Activated naive CD4-positive, alpha-beta T cell treated with anti-CD3 and anti-CD28 coated beads, Interleukin-2, amount 50 U/mL, for 16 hours (primary cell): ENCODE results near the gene TUSC2.

Experiments used
- DNase-seq: peaks from one replicate; pipeline ENCODE4 v3.0.0-alpha.2; 2020

TUSC2 gene, protein sequence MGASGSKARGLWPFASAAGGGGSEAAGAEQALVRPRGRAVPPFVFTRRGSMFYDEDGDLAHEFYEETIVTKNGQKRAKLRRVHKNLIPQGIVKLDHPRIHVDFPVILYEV

DNA sequence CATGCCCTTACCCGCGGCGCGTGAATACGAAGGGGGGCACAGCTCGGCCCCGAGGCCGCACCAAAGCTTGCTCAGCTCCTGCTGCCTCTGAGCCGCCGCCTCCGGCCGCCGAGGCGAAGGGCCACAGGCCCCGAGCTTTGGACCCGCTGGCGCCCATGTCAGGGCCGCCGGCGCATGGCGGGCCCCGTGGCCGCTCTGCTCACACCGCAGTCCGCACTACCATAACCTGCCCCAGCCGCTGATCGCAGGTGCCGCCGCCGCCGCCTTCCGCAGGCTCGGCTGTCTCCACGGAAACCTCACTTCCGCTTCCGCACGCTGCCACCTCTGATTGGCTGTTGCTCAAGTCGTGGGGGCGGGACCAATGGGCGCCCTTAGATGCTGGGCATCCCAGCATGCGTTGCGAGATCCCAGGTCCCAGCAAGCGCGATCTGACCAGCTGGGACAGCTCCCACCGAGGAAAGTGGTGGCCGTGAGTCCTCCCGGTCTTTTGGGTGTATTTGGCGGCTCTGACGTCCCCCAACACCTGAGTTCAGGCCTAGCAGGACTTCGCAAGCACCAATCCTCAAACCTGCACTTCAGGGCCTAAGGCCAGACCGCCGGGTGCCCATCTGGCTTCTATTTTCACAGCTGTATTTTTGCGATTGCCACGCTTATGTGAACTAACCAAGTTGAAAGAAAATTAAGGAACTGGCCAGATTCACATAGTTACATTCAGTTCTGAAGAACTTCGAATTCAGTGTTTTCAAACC lies at the start of gene TUSC2:
Gene TUSC2, minus strand, starts transcription at position 281 of the 749 bp plus-strand sequence. Its CDS starts 124 bp downstream, at position 157.
- DNase-seq: peak; percentile 95

DNA sequence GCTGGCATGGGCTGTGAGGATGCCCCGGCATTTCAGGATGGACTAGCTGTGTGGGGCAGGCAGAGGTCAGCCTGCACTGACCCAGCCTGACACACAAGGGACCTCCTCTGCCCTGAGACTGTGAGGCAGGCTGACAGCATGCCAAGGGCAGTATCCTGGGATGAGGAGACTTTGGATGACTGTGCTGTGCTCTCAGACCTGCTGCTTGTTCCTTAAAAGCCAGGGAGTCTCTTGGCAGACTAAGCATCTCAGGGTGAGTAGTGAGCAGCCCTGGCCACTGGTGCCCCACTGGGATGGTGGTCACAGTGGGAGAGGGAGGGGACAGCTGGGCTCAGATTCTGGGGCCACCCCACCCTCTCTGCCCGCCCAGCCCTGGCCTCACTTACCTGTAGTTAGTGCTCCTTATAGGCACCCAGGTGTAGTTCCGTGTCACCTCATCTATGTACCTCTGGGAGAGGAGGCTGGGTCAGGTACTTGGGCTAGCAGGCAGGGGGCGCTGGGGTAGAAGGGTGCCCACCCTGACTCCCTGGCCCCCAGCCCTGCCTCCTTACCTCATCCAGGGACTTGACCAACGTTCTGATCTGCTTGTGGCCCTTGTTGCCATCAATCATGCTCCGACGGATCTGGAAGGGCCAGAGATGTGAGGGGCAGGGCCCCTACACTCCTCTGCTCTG lies 47.4 kb upstream of the TUSC2 start:
- DNase-seq: no peak

DNA sequence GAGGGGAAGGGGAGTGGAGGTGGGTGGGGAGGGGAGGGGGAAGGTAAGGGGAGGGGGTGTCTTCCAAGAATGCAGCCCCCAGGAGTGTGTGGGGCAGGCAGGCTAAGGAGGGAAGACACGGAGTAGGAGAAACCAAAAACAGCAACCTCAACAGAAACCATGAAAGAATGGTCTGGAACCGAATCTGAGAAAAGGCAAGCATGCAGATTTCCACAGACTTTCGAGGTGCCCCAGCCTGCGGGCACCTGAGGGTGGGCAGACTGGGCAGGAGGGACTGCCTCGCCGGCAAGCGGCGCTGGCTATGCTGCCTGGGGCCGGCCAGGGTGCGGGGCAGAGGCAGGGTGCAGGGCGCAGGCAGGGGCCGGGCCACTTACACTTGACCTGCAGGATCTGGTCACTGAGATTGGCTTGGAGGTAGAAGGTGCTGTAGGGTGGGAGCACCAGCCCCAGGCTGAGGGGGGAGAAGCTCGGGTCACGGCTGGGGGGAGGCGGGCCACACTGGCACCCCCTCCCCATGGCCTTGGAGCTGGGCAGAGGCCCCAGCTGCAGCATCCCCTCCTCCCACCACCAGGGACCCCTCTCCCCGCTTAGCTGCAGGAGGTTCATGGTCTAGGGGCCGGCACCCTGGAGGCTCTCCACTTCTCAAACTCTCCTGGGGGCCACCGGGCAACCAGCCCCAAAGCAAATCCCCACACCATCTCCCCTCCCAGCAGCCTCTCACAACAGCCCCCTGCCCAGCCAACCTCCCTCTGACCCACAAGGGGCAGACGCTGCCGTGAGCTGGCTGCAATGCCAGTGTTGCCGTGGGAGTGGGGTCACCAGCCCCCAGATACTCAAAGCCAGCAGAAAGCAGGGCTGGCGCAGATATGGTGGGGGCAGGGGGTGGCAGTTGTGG lies 46.6 kb upstream of the TUSC2 start:
- no peak for DNase-seq

DNA sequence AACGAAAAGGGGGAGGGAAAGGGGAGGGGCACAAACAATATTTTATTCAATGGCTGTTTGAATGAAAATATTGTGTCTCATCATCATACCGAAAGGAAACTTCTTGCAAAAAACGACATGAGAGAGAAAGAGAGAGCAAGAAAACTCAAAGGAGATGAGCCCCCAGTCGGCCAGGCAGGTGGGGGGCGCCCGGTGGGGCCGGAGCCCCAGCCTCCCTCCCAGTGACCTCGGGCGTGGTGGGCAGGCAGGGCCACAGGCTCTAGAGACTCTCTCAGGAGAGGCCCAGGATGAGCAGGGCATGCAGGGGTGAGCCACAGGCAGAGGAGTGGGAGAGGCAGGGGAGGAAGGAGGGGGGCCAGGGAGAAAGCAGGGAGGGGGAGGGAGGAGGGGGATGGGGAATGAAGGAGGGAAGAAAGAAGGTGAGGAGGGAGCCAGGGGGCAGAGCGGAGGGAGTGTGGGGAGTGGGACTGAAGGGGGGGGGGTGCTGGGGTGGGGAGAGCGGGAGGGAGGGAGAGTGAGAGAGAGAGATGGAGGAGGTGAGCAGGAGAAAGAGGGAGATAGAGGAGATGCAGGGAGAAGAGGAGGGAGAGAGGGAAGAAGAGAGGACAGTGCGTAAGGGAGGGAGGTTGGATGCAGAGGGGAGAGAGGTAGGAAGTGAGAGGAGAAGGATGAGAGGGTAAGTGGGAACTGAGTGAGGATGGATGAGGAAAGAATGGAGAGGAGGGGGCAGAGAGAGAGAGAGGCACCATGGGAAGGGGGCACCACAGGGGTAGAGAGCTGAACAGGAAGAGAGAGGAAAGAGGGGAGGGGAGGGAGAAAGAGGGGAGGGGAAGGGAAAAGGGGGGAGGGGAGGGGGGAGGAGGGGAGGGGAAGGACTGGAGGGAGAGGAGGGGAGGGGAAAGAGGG lies 45.4 kb upstream of the TUSC2 start:
- DNase-seq: no peak

DNA sequence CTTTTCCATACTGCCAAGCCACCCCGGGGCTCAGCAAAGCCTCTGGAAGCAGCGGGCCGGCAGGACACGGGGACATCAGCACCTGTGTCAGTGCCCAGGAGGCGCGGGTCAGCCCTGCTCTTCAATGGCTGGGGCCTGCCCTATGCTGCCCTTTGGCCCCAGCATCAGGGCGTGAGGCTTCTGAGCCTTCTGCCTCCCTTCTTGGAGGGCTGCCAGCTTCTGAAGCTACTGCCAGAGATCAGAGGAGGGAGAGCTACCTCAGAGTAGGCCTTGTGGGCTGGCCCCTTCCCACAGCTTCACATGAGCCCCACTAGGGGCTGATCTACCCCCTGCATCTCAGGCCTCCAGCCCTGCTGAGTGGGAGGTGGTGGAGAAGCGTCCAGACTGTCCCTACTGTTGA lies 44.3 kb upstream of the TUSC2 start:
- DNase-seq: no peak

DNA sequence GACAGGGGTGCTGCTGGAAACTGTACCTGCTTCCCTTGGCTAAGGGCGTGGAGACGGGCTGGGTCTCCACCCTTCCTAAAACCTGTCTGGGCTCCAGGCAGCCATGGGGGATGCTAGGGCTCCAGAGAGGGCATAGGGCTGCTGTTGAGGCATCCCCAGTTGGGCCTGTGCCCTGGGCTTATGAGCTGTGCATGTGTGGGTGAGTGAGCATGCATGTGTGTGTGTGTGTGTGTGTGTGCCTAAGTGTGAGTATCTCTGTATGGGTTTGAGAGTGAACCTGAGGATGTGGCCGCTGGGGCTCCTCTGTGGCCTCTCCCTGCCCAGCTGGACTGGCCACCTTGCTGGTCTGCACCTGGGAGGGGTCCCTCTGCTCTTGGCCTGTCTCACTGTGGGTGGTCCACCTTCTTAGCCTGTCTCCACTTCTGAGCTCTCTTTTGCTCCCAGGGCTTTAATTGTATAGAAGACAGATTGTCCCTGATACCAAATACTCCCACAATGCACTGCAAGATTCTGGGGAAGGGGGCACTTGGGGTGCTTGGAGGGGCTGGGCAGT lies 43.2 kb upstream of the TUSC2 start:
- no peak for DNase-seq

DNA sequence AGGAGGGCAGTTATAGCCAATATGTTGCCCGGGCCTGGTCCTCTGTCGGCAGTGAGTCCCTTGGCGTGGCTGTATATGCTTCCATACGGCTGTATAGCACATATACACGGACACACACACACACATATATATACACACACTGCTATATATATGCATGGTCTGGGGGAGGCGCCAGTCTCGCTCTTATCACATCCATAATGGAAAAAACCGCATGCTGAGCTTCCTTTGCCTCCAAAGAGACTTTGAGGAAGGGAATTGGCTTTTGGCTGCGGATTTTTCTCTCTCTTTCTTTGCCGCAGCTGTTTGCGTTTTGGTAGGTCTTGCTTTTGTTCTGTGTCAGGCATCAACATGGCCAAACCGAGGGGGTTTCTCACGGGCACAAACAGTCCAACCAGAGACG lies 42.6 kb upstream of the TUSC2 start:
- no peak for DNase-seq

DNA sequence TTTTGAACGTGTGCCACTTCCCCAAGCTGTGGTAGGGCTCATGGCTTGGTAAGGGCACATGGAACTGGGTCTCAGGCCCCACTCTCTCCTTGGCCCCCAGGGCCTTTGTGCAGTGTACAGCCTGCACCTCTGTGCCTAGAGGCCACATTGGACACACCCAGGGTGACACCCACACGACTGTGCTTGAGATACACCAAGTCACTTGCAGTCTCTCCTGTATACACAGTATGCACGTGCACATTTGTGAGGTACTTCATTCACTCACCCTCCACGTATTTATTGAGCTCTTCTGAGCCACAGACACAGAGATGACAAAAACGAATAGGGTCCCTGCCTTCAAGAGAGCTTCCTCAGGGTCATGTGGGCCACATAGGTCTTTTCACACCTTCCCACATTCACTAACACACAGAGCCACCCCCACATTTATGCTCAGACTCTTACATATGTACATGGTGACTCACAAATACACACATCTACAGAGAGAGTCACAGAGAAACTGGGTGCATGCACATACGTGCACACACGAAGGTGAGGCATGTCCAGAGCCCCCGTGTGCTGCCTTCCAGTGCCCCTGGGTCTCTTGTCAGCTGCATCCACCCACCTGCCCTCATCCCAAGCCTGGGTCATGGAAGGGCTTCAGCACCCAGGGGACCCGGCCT lies 41.1 kb upstream of the TUSC2 start:
- DNase-seq: no peak

DNA sequence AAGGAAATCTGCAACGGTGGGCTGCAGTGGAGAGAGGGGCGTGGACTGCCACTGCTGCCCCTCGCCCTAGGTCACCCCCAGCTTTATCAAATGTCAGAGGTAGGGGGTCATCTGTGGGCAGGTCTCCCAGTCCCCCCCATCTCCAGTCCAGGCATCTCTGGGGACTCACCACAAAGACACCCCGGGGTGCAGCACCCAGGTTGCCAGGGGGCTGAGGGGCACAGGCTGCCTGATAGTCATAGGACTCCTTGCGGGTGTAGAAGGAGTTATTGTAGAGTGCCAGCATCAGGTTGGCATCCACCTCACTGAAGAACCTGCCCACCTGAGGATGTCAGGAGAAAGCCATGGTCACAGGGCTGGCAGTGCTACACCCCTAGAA lies 37.8 kb upstream of the TUSC2 start:
- no peak for DNase-seq

DNA sequence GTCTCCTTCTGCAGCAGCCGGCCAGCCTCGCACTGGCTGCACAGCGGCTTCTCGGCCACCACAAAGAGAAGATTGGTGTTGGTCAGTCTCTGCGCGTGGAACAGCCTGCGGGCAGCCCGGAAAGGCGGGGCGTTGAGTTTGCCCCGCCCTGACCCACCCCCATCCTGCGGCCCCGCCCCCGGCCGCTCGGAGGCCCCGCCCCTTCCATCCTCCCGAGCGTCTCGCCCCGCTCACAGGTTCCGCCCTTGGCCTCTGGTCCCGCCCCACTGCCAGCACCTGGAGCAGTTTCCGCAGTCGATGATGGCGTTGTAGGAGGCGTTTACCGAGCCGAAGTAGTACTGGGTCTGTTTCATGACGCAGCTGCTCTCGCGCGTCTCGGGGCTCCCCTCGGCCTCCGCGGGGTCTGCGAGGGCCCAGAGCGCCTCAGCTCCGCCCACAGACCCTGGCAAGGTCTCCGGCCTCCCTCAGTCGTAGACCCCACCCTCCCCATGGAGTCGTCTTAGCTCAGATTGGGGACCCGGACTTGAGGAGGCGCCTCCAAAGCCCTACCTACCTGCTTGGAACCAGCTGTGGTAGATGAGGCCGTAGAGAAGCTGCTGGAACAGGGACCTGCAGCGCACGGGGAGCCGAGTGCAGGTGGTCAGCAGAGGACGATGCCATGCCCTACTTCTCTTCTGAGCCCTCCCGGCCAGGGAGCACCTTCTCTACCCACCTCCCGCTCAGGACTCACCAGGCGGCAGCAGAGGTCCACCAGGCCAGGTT lies 37.2 kb upstream of the TUSC2 start:
- DNase-seq: peak; percentile 96

DNA sequence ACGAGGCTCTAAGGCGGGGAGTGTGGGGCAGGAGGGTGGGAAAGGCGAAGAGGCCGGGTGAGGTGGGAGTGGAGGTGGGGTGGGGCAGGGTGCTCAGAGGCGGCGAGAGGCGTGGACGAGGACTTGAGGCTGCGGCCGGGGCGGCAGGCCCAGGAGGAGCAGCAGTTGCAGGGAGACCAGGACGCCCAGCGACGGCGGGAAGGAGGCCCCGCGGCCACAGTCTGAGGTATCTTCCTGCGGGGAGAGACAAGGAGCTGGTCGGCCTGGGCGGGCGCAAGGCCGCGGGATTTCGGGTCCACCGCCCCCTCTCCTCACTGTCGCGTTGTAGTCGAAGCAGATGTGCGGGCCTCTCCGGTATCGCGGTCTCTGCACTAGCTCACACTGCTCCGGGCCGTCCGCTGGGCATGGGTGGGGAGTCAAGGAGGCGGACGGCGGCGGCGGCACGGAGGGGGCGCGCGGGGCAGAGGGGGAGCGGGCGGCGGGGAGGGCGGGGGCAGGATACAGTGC lies 36.6 kb upstream of the TUSC2 start:
- no peak for DNase-seq

DNA sequence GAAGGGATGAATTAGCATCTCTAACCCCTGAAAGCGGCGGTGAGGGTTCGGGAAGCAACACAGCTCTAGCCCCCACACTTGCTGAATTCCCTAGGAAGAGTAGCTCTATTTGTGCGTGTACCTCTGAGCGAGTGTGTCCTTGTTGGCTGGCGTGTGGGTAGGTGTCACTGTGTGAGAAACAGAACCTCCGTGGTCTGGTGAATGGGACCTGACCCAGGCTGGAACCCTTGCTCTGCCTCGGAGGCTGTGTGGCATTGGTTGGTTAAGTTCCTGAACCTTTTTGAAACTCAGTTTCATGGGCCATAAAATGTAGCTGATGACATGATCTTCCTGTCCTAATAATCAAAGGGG lies 31.7 kb upstream of the TUSC2 start:
- no peak for DNase-seq

DNA sequence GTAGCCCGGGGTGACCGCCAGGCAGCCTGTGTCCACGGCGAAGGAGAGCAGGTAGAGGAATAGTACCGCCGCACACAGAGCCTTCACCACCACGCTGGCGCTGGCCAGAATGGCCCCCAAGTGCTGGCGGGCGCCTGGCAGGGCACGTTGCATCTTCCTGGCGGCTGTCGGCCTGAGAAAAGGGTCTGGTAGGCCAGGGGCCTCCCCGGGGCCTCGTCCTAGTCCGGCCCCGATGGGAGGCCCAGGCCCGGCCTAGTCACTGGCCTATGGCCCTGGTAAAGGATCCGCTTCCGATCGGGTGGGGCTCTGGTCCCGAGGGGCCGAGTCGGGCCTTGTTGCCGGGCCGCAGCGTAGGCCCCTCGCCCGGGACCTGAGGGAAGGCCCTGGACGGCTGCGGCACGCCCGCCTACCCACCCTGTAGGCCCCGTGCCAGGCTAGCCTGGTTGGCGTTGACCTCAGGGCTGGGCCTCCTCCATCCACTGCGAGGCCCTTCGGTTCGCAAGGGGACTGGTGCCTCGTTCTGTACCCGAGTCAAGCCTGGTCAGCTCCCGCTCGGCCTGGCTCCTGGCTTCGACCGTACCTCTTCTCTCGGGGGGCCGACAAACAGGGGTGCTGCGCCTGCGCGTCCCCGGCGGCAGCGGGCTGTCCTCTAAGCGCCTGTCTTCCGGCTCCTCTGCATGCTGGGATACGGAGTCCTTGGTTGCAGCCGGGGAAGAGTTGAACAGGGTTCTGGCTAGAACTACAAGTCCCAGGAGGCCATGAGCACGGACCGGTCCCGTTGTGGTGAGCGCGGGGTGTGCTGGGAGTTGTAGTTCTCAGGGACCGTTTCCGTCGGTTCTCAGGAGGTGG lies 31.1 kb upstream of the TUSC2 start, which contains the start of gene TMEM115:
Gene TMEM115, minus strand, starts transcription at position 611 of the 849 bp plus-strand sequence. Its CDS starts 458 bp downstream, at position 153.
- peak; percentile 94 for DNase-seq

DNA sequence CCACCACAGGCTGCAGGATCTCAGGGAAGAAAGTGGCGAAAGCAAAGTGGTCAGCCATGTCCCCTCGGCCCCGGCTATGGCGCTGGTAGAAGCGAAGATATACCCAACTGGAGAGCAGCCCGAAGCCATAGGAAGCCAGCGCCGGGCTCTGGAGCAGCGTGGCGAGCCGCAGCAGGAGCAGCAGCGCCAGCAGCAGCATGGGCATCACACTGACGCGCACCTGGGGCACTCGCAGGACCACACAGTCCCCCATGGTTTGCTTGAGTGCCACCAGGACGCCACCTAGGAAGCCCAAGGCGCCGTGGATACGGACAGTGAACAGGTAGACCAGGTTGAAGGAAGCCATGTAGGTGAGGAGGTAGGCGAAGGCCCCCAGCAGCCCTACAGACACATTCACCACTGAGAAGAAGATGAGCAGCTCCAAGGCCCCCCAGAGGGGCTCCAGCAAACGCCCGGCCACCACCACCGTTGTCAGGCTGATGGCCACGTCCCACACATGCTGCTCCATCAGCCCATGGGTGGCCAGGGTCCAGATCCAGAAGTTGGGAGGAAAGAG lies 30.4 kb upstream of the TUSC2 start:
- DNase-seq: no peak

DNA sequence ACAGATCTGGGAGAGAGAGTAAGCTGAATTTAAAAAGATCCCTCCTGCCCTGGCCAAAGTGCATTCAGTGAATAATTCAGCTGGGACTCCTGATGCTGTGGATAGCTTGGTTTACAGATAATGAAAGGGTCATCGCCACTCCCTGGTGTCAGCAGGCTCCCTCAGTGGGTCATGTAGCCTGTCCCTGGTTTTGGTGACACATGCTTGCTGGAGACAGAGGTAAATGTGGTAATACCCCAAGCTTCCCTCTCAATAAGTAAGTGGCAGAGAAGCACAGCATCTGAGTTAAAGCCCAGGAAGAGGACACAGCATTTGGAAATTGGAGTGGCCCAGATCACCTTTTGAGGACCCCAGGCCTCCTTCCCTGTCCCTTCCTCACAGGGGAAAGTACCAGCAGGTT lies 29.5 kb upstream of the TUSC2 start:
- DNase-seq: no peak

DNA sequence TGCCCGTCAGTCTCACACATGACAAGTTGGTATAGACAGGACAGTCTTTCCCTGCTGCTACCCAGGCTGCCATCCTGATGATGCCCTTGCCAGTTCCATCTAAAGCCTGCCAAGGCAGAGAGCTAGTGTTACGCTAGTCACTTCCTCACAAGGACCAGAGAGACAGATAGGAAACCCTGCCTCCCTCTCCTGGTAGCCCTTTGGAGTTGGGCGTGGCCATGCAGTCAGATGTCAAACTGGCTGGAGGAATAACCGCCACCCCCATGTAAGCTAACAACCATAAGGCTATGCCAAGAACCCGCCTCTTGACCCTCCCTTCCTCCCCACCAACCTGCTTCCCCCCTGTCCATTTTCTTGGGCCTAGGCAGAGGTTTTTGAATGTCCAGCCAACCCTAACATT lies 28.5 kb upstream of the TUSC2 start:
- no peak for DNase-seq

DNA sequence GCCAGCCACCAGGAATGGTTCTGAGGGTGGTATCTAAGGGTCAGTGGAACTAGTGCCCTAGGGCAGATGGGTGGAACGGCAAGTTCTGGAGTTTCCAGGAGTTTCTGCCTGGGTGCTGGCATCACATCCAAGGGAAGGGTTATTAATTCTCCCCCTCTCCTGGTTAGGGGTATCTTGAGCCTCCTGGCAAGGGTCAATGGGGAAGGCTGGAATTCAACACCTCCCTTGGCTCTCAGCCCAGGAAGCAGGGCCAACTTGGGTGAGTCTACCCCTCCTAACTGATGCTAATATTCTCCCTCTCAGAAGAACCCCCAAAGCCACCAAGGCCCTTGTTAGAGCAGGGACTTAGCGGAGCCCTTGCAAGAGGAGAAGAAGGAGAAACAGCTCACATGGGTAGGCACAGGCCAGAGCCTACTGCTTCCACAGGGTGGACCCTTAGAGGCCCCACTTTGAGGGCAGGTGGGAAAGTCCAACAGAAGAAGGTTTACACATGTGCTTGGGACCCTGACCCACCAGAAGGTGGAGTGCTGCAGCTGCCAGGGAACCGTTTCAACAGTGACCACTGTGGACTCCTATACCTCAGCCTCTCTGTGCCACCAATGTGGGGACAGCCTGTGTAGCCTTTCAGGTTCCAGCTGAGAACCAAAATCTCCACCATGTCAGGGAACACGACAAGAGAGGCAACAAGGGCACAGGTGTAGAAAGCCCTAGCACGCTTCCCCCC lies 28.0 kb upstream of the TUSC2 start:
- no peak for DNase-seq

DNA sequence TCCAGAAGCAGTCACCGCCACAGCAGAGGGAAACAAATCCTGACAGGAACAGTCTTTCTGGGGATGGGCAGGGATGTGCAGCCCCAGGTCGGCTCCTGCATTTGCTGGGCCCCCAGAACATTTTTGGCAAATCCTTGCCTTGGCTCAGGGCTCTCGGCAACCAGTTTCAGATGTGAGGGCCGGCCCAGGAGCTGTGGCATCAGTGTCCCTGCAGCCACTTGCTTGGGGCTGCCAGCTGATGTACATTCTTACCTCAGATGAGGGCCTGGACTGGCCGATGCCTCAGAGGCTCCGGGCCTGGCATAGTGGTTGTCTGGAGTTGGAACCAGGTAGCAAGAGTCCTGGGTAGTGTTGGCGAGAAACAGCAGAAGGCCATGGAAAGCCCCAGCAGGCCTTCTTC lies 26.8 kb upstream of the TUSC2 start:
- no peak for DNase-seq
